Lower leg skin (tissue), 4 donors: ENCODE data around the gene RUNX2. TPM values are rescaled to one million over a fixed set of nuclear protein-coding genes. Genes with fewer than 3 reads are reported as not detected.

Experiments used
- DNase-seq, 2 donors: peaks; one replicate each; pipeline ENCODE4 v3.0.0-alpha.2; 2019; ENCODE audit warnings: low spot score in 2 of 2
- H3K4me3 ChIP-seq: fragments of 200-600 bp; sonication (generic); 2 replicates; pipeline ENCODE4 v1.5.1; 2017; ENCODE audit warnings: mild to moderate bottlenecking, low read depth; ENCODE audit not compliant: poor library complexity, severe bottlenecking
- CTCF ChIP-seq, 3 donors: fragments of 450-650 bp; IDR thresholded peaks; one replicate each; pipeline ENCODE4 v1.5.1; 2016; ENCODE audit warnings: antibody characterized with exemption in 3 of 3, mild to moderate bottlenecking in 3 of 3, moderate library complexity in 2 of 3
- POLR2A ChIP-seq, 2 donors: fragments of 450-650 bp; IDR thresholded peaks; one replicate each; pipeline ENCODE4 v1.6.1; 2016 to 2017; ENCODE audit warnings: antibody characterized with exemption in 2 of 2, mild to moderate bottlenecking in 1 of 2, moderate library complexity in 1 of 2
- WGBS, 2 donors: methylation state at CpG; one replicate each; pipeline ENCODE4 v1.1.5; 2018; 5-methylcytosine and 5-hydroxymethylcytosine counted together
- intact Hi-C: fragments of 100-400 bp; cut with DNase I; formaldehyde crosslinking; loops from one replicate; pipeline ENCODE4 v1.15.0; 2023; ENCODE audit warnings: low total_unique reads
- total RNA-seq, 4 donors: library from RNA; depleted of rRNA; stranded (reverse); fragments of >200 nt; gene quantifications; one replicate each; pipeline ENCODE4 v1.1.0, GENCODE V29; 2016

Gene RUNX2
- total RNA-seq, 4 donors from 2014 or later = 1.8 to 4.8 (median 3.1) TPM

GRCh38 chr6:45597424-45597823, 269.3 kb downstream of the RUNX2 start:
- TF ChIP-seq POLR2A (IDR thresholded peaks at IDR 0.05) (no peak), CTCF (IDR thresholded peaks at IDR 0.05) (no peak)
- no peak overlapping the region for H3K4me3 ChIP-seq
- 92 to 96% methylated on average over 5 of the region's 5 CpGs for WGBS, 2 donors
- intact Hi-C loops = no loop called here
- no peak for DNase-seq

- DNase-seq = no peak
- intact Hi-C loops = no loop called here
- no peak overlapping the region for H3K4me3 ChIP-seq
- TF ChIP-seq CTCF (IDR thresholded peaks at IDR 0.05) = no peak
- TF ChIP-seq POLR2A (IDR thresholded peaks at IDR 0.05) = no peak
Observed at GRCh38 chr6:45599053-45599452, 270.9 kb downstream of the RUNX2 start.

GRCh38 chr6:45605971-45606370, 277.8 kb downstream of the RUNX2 start:
- intact Hi-C loops = no loop called here
- 65 to 78% methylated on average over 1 of the region's 1 CpG for WGBS, 2 donors
- DNase-seq = no peak

GRCh38 chr6:45606831-45607400, 278.8 kb downstream of the RUNX2 start:
- no peak overlapping the region for H3K4me3 ChIP-seq
- TF ChIP-seq CTCF (IDR thresholded peaks at IDR 0.05) (no peak), POLR2A (IDR thresholded peaks at IDR 0.05) (no peak)
- DNase-seq = no peak
- WGBS, 2 donors = 86 to 93% methylated on average over 7 of the region's 7 CpGs
- intact Hi-C loops = no loop called here

More at GRCh38 chr6:45605971-45606370, 277.8 kb downstream of the RUNX2 start:
- TF ChIP-seq CTCF (IDR thresholded peaks at IDR 0.05) = no peak
- no peak for TF ChIP-seq POLR2A (IDR thresholded peaks at IDR 0.05)
- no peak overlapping the region for H3K4me3 ChIP-seq

GRCh38 chr6:45607798-45608197, 279.7 kb downstream of the RUNX2 start:
- no peak for TF ChIP-seq POLR2A (IDR thresholded peaks at IDR 0.05)
- TF ChIP-seq CTCF (IDR thresholded peaks at IDR 0.05) = no peak
- 33 to 35% methylated on average over 4 of the region's 4 CpGs for WGBS, 2 donors
- intact Hi-C loops = no loop called here
- H3K4me3 ChIP-seq = no peak overlapping the region
- no peak for DNase-seq

GRCh38 chr6:45608252-45608913, 280.3 kb downstream of the RUNX2 start:
- intact Hi-C loops = no loop called here
- TF ChIP-seq CTCF (IDR thresholded peaks at IDR 0.05) (no peak), POLR2A (IDR thresholded peaks at IDR 0.05) (no peak)
- H3K4me3 ChIP-seq = no peak overlapping the region
- DNase-seq = no peak
- 60 to 63% methylated on average over 10 of the region's 10 CpGs for WGBS, 2 donors
